ENCODE data around the gene SCART1.
"Not testable (repeated sequence)": the region's sequence is repeated elsewhere in the genome, so short reads cannot be mapped to it uniquely, and the experiment has no call there.

The SCART1 gene

GRCh38 chr10:133438711-133439273 lies 15.0 kb upstream of the SCART1 start:
- DNase-seq = no peak

- DNase-seq = no peak
These were observed 14.0 kb upstream of the SCART1 start for GRCh38 chr10:133439517-133440461.

GRCh38 chr10:133440633-133441285 lies 13.0 kb upstream of the SCART1 start:
- no peak for DNase-seq

GRCh38 chr10:133441356-133441755 lies 12.4 kb upstream of the SCART1 start:
- DNase-seq = not testable (repeated sequence)

- no peak for DNase-seq
These were observed 12.0 kb upstream of the SCART1 start for GRCh38 chr10:133441780-133442179.

GRCh38 chr10:133442191-133442966 lies 11.4 kb upstream of the SCART1 start:
- DNase-seq = no peak

GRCh38 chr10:133442967-133443924 lies 10.5 kb upstream of the SCART1 start:
- DNase-seq = no peak

- no peak for DNase-seq
These were observed 9.1 kb upstream of the SCART1 start for GRCh38 chr10:133444342-133445267.

- no peak for DNase-seq
These were observed 8.4 kb upstream of the SCART1 start for GRCh38 chr10:133445268-133445732.

- no peak for DNase-seq
These were observed 7.7 kb upstream of the SCART1 start for GRCh38 chr10:133445751-133446708.

- no peak for DNase-seq
These were observed 6.8 kb upstream of the SCART1 start for GRCh38 chr10:133446979-133447378.

- no peak for DNase-seq
These were observed 5.6 kb upstream of the SCART1 start for GRCh38 chr10:133448120-133448519.

- DNase-seq = no peak
These were observed 2.4 kb upstream of the SCART1 start for GRCh38 chr10:133451346-133451745.

GRCh38 chr10:133452453-133452852 lies 1.3 kb upstream of the SCART1 start:
- DNase-seq = no peak

GRCh38 chr10:133454204-133454893 lies 604 bp downstream of the SCART1 start:
- DNase-seq = no peak

GRCh38 chr10:133455196-133455595 lies 1.5 kb downstream of the SCART1 start:
- no peak for DNase-seq

GRCh38 chr10:133455611-133456031 lies 1.9 kb downstream of the SCART1 start:
- DNase-seq = no peak
